Vagina (tissue), 2 donors: ENCODE measurements around the gene DUSP22. TPM values are rescaled to one million over a fixed set of nuclear protein-coding genes. Genes with fewer than 3 reads are reported as not detected.

Experiments used
- DNase-seq, 2 donors: peaks; one replicate each; pipeline ENCODE4 v3.0.0-alpha.2; 2017; ENCODE audit errors: extremely low spot score in 2 of 2
- H3K27ac ChIP-seq: fragments of 200-600 bp; sonication (generic); one replicate; pipeline ENCODE4 v1.5.1; 2019
- H3K27me3 ChIP-seq: fragments of 200-600 bp; sonication (generic); one replicate; pipeline ENCODE4 v1.5.1; 2019
- H3K36me3 ChIP-seq, 2 donors: fragments of 200-600 bp; sonication (generic); one replicate each; pipeline ENCODE4 v1.5.1; 2017 to 2019
- H3K4me1 ChIP-seq: fragments of 200-600 bp; sonication (generic); one replicate; pipeline ENCODE4 v1.5.1; 2019
- H3K4me3 ChIP-seq, 2 donors: fragments of 200-600 bp; sonication (generic); 1 replicate in 1 of 2; 2 replicates in 1 of 2; pipeline ENCODE4 v1.5.1; 2016 to 2019
- H3K9me3 ChIP-seq: fragments of 200-600 bp; sonication (generic); one replicate; pipeline ENCODE4 v1.5.1; 2019
- CTCF ChIP-seq, 3 experiments: fragments of 450-650 bp in 2 of 3; fragments of 200-600 bp in 1 of 3; sonication (generic) in 1 of 3; IDR thresholded peaks; one replicate each; pipeline ENCODE4 v1.5.1; 2017 to 2019; ENCODE audit warnings: antibody characterized with exemption in 3 of 3, mild to moderate bottlenecking in 2 of 3, moderate library complexity in 2 of 3
- POLR2A ChIP-seq, 2 donors: fragments of 450-650 bp; IDR thresholded peaks; one replicate each; pipeline ENCODE4 v1.6.1; 2017; ENCODE audit warnings: antibody characterized with exemption in 2 of 2, mild to moderate bottlenecking in 2 of 2, moderate library complexity in 2 of 2
- POLR2AphosphoS5 ChIP-seq, 2 donors: sonication (generic); formaldehyde crosslinking; IDR thresholded peaks; one replicate each; pipeline ENCODE4 v1.9.0; 2017; ENCODE audit warnings: antibody characterized with exemption in 2 of 2, mild to moderate bottlenecking in 2 of 2, low read depth in 1 of 2; ENCODE audit not compliant: insufficient read depth in 1 of 2
- intact Hi-C: fragments of 100-400 bp; cut with DNase I; formaldehyde crosslinking; loops from one replicate; pipeline ENCODE4 v1.15.1; 2023
- total RNA-seq: library from RNA; depleted of rRNA; stranded (reverse); fragments of >200 nt; gene quantifications from one replicate; pipeline ENCODE4 v1.2.3, GENCODE V29; 2016

DUSP22 gene
- total RNA-seq, 1 donor from 2014 or later = 57.5 TPM

GRCh38 chr6:351011-351866 is 59.0 kb downstream of the DUSP22 start:
- Histone ChIP-seq H3K27me3 (no peaks in the 10 kb centered on the region), H3K27ac (no peak overlapping the region), H3K9me3 (no peaks in the 10 kb centered on the region), H3K36me3 (peaks cover 0 to 13% of the 10 kb centered on the region in 2 donors), H3K4me3 (no peak overlapping the region), H3K4me1 (no peaks in the 10 kb centered on the region)
- intact Hi-C loops = no loop called here
- TF ChIP-seq POLR2AphosphoS5 (IDR thresholded peaks at IDR 0.05; ENCODE audit: insufficient read depth in 1 of 2, low read depth in 1 of 2) (no peak), POLR2A (IDR thresholded peaks at IDR 0.05) (no peak), CTCF (IDR thresholded peaks at IDR 0.05) (no peak)
- no peak for DNase-seq

GRCh38 chr6:351867-352289 is 59.6 kb downstream of the DUSP22 start:
- Histone ChIP-seq H3K36me3 (peaks cover 0 to 13% of the 10 kb centered on the region in 2 donors), H3K27ac (no peak overlapping the region), H3K4me3 (no peak overlapping the region), H3K9me3 (no peaks in the 10 kb centered on the region), H3K27me3 (no peaks in the 10 kb centered on the region), H3K4me1 (no peaks in the 10 kb centered on the region)
- no peak for DNase-seq
- TF ChIP-seq CTCF (IDR thresholded peaks at IDR 0.05) = no peak
- no peak for TF ChIP-seq POLR2A (IDR thresholded peaks at IDR 0.05)
- TF ChIP-seq POLR2AphosphoS5 (IDR thresholded peaks at IDR 0.05; ENCODE audit: insufficient read depth in 1 of 2, low read depth in 1 of 2) = no peak
- intact Hi-C loops = no loop called here

- H3K4me3 ChIP-seq = no peak overlapping the region
- H3K27me3 ChIP-seq = no peaks in the 10 kb centered on the region
- H3K9me3 ChIP-seq = no peaks in the 10 kb centered on the region
- no peaks in the 10 kb centered on the region for H3K4me1 ChIP-seq
- H3K27ac ChIP-seq = no peak overlapping the region
- intact Hi-C loops = no loop called here
- peaks cover 0 to 13% of the 10 kb centered on the region in 2 donors for H3K36me3 ChIP-seq
- DNase-seq = no peak
- TF ChIP-seq POLR2AphosphoS5 (IDR thresholded peaks at IDR 0.05; ENCODE audit: insufficient read depth in 1 of 2, low read depth in 1 of 2) = no peak
- TF ChIP-seq POLR2A (IDR thresholded peaks at IDR 0.05) = no peak
- no peak for TF ChIP-seq CTCF (IDR thresholded peaks at IDR 0.05)
Observed at GRCh38 chr6:352474-352873, 60.2 kb downstream of the DUSP22 start.

GRCh38 chr6:352896-353470 is 60.7 kb downstream of the DUSP22 start:
- H3K36me3 ChIP-seq = peaks cover 0 to 13% of the 10 kb centered on the region in 2 donors
- H3K9me3 ChIP-seq = no peaks in the 10 kb centered on the region
- TF ChIP-seq POLR2A (IDR thresholded peaks at IDR 0.05) (no peak), CTCF (IDR thresholded peaks at IDR 0.05) (no peak), POLR2AphosphoS5 (IDR thresholded peaks at IDR 0.05; ENCODE audit: insufficient read depth in 1 of 2, low read depth in 1 of 2) (no peak)
- H3K4me1 ChIP-seq = no peaks in the 10 kb centered on the region
- no peak for DNase-seq
- H3K27ac ChIP-seq = no peak overlapping the region
- H3K27me3 ChIP-seq = no peaks in the 10 kb centered on the region
- intact Hi-C loops = no loop called here
- no peak overlapping the region for H3K4me3 ChIP-seq
